HepG2 (cell line): ENCODE measurements around the gene CRLF2. TPM values are rescaled to one million over a fixed set of nuclear protein-coding genes. Genes with fewer than 3 reads are reported as not detected.

ENCODE experiments used
- ARHGAP35 ChIP-seq: sonication (generic); formaldehyde crosslinking; IDR thresholded peaks from 2 replicates; pipeline ENCODE4 v1.9.0; 2022; ENCODE audit warnings: mild to moderate bottlenecking, inconsistent platforms, moderate library complexity, missing genetic modification reagents, borderline replicate concordance
- CHD4 ChIP-seq: fragments of 200-600 bp; sonication (generic); IDR thresholded peaks from 2 replicates; pipeline ENCODE4 v1.7.0; 2017; ENCODE audit warnings: mild to moderate bottlenecking, low read length, borderline replicate concordance
- HDAC2 ChIP-seq: sonication (generic); formaldehyde crosslinking; IDR thresholded peaks from 2 replicates; pipeline ENCODE4 v1.4.0; 2020; ENCODE audit warnings: missing genetic modification reagents
- HNRNPL ChIP-seq: fragments of 200-400 bp; formaldehyde crosslinking; IDR thresholded peaks from 2 replicates; pipeline ENCODE4 v1.6.1; 2017; ENCODE audit warnings: mild to moderate bottlenecking, low read depth, low read length
- KDM1A ChIP-seq: IDR thresholded peaks from 2 replicates; pipeline ENCODE4 v1.6.1; 2016; ENCODE audit warnings: missing compliant biosample characterization
- KDM2A ChIP-seq: sonication (generic); formaldehyde crosslinking; IDR thresholded peaks from 2 replicates; pipeline ENCODE4 v1.4.0; 2020; ENCODE audit warnings: low read depth, missing genetic modification reagents, borderline replicate concordance
- KLF13 ChIP-seq: sonication (generic); formaldehyde crosslinking; IDR thresholded peaks from 2 replicates; pipeline ENCODE4 v1.4.0; 2020; ENCODE audit warnings: mild to moderate bottlenecking, missing genetic modification reagents
- MIER3 ChIP-seq: IDR thresholded peaks from 2 replicates; pipeline ENCODE4 v1.6.1; 2016; ENCODE audit warnings: missing compliant biosample characterization, borderline replicate concordance
- NFKBIZ ChIP-seq: IDR thresholded peaks from 2 replicates; pipeline ENCODE4 v1.6.1; 2018; ENCODE audit warnings: missing genetic modification reagents, missing compliant biosample characterization
- SAP130 ChIP-seq: IDR thresholded peaks from 2 replicates; pipeline ENCODE4 v1.6.1; 2016; ENCODE audit warnings: low read depth
- SRF ChIP-seq: IDR thresholded peaks from 2 replicates; pipeline ENCODE4 v1.6.1; 2011; ENCODE audit warnings: mild to moderate bottlenecking, low read depth, low read length, moderate library complexity
- XBP1 ChIP-seq: sonication (generic); formaldehyde crosslinking; IDR thresholded peaks from 2 replicates; pipeline ENCODE4 v1.5.0; 2020; ENCODE audit warnings: missing genetic modification reagents
- ZBTB20 ChIP-seq: sonication (generic); formaldehyde crosslinking; IDR thresholded peaks from 2 replicates; pipeline ENCODE4 v1.8.1; 2023; ENCODE audit warnings: missing genetic modification reagents, low read depth, mild to moderate bottlenecking, borderline replicate concordance
- ZNF274 ChIP-seq: sonication (generic); formaldehyde crosslinking; IDR thresholded peaks from 2 replicates; pipeline ENCODE4 v1.5.1; 2020; ENCODE audit warnings: mild to moderate bottlenecking, missing genetic modification reagents
- ZNF333 ChIP-seq: sonication (generic); formaldehyde crosslinking; IDR thresholded peaks from 2 replicates; pipeline ENCODE4 v1.4.0; 2020; ENCODE audit warnings: mild to moderate bottlenecking, missing genetic modification reagents, borderline replicate concordance
- ZNF674 ChIP-seq: sonication (generic); formaldehyde crosslinking; IDR thresholded peaks from 2 replicates; pipeline ENCODE4 v1.5.0; 2020; ENCODE audit warnings: low read depth, mild to moderate bottlenecking, missing genetic modification reagents
- polyA plus RNA-seq, 8 experiments: library from polyadenylated mRNA; depleted of rRNA in 3 of 8; stranded (reverse) in 7 of 8; unstranded in 1 of 8; fragments of >200 nt; fragmentation: Illumina TruSeq in 4 of 8; extraction: Trizol in 4 of 8; gene quantifications; 2 replicates each; pipeline versions ENCODE4 v1.2.1 to v1.2.3, GENCODE V29; 2011 to 2016; ENCODE audit warnings: low read depth in 4 of 8, missing spikeins in 1 of 8, mixed read lengths in 1 of 8; ENCODE audit not compliant: insufficient read depth in 1 of 8
- total RNA-seq, 5 experiments: library from RNA; depleted of rRNA; stranded (reverse); fragments of >200 nt; fragmentation: Illumina TruSeq; extraction: Trizol; gene quantifications; 2 replicates each; pipeline ENCODE4 v1.2.3, GENCODE V29; 2016; ENCODE audit warnings: low read depth in 1 of 5
- TF ChIP-seq, protein P1 (sequence below): sonication (generic); formaldehyde crosslinking; conservative IDR thresholded peaks from 2 replicates; pipeline ENCODE4 v1.8.0; 2022; ENCODE audit warnings: mild to moderate bottlenecking, moderate library complexity, missing genetic modification reagents
- TF ChIP-seq, protein P2 (sequence below): sonication (generic); formaldehyde crosslinking; IDR thresholded peaks from 2 replicates; pipeline ENCODE4 v1.5.1; 2020; ENCODE audit warnings: missing genetic modification reagents, mild to moderate bottlenecking, borderline replicate concordance
- TF ChIP-seq, protein P3 (sequence below): sonication (generic); formaldehyde crosslinking; conservative IDR thresholded peaks from 2 replicates; pipeline ENCODE4 v1.8.0; 2022; ENCODE audit warnings: low read depth, missing genetic modification reagents
- TF ChIP-seq, protein P4 (sequence below): sonication (generic); formaldehyde crosslinking; conservative IDR thresholded peaks from 2 replicates; pipeline ENCODE4 v1.5.0; 2020; ENCODE audit warnings: missing genetic modification reagents
- TF ChIP-seq, protein P5 (sequence below): fragments of 450-650 bp; IDR thresholded peaks from 2 replicates; pipeline ENCODE4 v1.6.1; 2017
- TF ChIP-seq, protein P6 (sequence below): sonication (generic); formaldehyde crosslinking; IDR thresholded peaks from 2 replicates; pipeline ENCODE4 v1.8.0; 2022; ENCODE audit warnings: mild to moderate bottlenecking, missing genetic modification reagents, moderate library complexity

The CRLF2 gene
- total and polyA plus RNA-seq, 2 of the 13 experiments (the other 11 are each of a cell fraction or from before 2014, with no cell fraction given): not detected

DNA sequence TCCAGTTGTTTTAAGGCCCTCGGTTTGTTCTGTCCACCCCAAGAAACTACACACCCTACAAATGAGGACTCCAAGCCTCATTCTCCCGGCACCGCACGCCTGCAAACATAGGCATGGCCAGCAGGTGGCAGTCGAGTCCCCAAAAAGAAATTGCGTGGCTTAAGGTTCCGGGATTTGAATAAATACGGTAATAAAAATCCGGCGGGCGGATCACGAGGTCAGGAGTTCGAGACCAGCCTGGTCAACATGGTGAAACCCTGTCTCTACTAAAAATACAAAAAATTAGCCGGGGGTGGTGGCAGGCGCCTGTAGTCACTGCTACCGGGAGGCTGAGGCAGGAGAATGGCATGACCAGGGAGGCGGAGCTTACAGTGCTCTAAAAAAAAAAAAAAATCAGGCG lies 34.4 kb upstream of the CRLF2 start (continued):
- TF ChIP-seq, protein P1, sequence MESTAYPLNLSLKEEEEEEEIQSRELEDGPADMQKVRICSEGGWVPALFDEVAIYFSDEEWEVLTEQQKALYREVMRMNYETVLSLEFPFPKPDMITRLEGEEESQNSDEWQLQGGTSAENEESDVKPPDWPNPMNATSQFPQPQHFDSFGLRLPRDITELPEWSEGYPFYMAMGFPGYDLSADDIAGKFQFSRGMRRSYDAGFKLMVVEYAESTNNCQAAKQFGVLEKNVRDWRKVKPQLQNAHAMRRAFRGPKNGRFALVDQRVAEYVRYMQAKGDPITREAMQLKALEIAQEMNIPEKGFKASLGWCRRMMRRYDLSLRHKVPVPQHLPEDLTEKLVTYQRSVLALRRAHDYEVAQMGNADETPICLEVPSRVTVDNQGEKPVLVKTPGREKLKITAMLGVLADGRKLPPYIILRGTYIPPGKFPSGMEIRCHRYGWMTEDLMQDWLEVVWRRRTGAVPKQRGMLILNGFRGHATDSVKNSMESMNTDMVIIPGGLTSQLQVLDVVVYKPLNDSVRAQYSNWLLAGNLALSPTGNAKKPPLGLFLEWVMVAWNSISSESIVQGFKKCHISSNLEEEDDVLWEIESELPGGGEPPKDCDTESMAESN (CRISPR knock-in tag): peak; percentile 99
- TF ChIP-seq, protein P2, sequence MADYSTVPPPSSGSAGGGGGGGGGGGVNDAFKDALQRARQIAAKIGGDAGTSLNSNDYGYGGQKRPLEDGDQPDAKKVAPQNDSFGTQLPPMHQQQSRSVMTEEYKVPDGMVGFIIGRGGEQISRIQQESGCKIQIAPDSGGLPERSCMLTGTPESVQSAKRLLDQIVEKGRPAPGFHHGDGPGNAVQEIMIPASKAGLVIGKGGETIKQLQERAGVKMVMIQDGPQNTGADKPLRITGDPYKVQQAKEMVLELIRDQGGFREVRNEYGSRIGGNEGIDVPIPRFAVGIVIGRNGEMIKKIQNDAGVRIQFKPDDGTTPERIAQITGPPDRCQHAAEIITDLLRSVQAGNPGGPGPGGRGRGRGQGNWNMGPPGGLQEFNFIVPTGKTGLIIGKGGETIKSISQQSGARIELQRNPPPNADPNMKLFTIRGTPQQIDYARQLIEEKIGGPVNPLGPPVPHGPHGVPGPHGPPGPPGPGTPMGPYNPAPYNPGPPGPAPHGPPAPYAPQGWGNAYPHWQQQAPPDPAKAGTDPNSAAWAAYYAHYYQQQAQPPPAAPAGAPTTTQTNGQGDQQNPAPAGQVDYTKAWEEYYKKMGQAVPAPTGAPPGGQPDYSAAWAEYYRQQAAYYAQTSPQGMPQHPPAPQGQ (CRISPR knock-in tag): no peak
- TF ChIP-seq MIER3 (CRISPR knock-in tag) (no peak), HNRNPL (no peak), ZNF674 (CRISPR knock-in tag) (no peak), ZBTB20 (CRISPR knock-in tag) (no peak), KDM1A (CRISPR knock-in tag) (no peak), ZNF274 (CRISPR knock-in tag) (no peak), CHD4 (peak; percentile 76; the same call in 1 of the 2 replicates), KLF13 (CRISPR knock-in tag) (no peak), SRF (peak; percentile 35; the same call in 1 of the 2 replicates), SAP130 (no peak), NFKBIZ (CRISPR knock-in tag) (no peak), XBP1 (no peak), ARHGAP35 (no peak), ZNF333 (CRISPR knock-in tag) (no peak), HDAC2 (no peak), KDM2A (CRISPR knock-in tag) (peak; percentile 33; the same call in 1 of the 2 replicates)
- TF ChIP-seq, protein P3, sequence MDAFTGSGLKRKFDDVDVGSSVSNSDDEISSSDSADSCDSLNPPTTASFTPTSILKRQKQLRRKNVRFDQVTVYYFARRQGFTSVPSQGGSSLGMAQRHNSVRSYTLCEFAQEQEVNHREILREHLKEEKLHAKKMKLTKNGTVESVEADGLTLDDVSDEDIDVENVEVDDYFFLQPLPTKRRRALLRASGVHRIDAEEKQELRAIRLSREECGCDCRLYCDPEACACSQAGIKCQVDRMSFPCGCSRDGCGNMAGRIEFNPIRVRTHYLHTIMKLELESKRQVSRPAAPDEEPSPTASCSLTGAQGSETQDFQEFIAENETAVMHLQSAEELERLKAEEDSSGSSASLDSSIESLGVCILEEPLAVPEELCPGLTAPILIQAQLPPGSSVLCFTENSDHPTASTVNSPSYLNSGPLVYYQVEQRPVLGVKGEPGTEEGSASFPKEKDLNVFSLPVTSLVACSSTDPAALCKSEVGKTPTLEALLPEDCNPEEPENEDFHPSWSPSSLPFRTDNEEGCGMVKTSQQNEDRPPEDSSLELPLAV: no peak
- TF ChIP-seq, protein P4, sequence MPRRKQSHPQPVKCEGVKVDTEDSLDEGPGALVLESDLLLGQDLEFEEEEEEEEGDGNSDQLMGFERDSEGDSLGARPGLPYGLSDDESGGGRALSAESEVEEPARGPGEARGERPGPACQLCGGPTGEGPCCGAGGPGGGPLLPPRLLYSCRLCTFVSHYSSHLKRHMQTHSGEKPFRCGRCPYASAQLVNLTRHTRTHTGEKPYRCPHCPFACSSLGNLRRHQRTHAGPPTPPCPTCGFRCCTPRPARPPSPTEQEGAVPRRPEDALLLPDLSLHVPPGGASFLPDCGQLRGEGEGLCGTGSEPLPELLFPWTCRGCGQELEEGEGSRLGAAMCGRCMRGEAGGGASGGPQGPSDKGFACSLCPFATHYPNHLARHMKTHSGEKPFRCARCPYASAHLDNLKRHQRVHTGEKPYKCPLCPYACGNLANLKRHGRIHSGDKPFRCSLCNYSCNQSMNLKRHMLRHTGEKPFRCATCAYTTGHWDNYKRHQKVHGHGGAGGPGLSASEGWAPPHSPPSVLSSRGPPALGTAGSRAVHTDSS (CRISPR knock-in tag): no peak
- TF ChIP-seq, protein P5, sequence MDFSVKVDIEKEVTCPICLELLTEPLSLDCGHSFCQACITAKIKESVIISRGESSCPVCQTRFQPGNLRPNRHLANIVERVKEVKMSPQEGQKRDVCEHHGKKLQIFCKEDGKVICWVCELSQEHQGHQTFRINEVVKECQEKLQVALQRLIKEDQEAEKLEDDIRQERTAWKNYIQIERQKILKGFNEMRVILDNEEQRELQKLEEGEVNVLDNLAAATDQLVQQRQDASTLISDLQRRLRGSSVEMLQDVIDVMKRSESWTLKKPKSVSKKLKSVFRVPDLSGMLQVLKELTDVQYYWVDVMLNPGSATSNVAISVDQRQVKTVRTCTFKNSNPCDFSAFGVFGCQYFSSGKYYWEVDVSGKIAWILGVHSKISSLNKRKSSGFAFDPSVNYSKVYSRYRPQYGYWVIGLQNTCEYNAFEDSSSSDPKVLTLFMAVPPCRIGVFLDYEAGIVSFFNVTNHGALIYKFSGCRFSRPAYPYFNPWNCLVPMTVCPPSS: no peak
- TF ChIP-seq, protein P6, sequence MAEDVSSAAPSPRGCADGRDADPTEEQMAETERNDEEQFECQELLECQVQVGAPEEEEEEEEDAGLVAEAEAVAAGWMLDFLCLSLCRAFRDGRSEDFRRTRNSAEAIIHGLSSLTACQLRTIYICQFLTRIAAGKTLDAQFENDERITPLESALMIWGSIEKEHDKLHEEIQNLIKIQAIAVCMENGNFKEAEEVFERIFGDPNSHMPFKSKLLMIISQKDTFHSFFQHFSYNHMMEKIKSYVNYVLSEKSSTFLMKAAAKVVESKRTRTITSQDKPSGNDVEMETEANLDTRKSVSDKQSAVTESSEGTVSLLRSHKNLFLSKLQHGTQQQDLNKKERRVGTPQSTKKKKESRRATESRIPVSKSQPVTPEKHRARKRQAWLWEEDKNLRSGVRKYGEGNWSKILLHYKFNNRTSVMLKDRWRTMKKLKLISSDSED (CRISPR knock-in tag): no peak
